Measurements from ENCODE around the gene CAMTA1.

DNA sequence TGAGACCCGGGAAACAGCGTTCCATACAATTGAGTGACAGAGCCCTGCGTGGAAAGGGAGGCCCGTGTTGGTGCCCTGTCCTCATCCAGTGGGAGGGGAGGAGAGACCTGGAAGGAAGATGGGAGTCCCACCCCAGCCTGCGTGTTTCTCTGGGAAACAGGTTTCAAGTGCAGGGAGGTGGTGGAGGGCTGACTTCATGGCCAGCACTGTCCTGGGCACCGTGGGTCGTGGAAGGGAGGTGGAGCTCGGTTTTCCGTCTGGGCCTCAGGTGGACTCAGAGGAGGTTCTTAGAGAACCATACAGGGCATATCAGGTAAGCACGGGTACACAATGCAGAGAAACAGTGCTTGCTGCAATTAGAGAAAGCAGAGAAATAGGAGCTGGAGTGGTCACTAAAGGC lies 222.6 kb downstream of the CAMTA1 start:
- TF ChIP-seq ZC3H10 (CRISPR knock-in tag; IDR thresholded peaks at IDR 0.05) (no peak), RARB (CRISPR knock-in tag; IDR thresholded peaks at IDR 0.05) (no peak), ZFP3 (CRISPR knock-in tag; IDR thresholded peaks at IDR 0.05) (no peak), ZNF8 (CRISPR knock-in tag; IDR thresholded peaks at IDR 0.05) (no peak), BACH2 (CRISPR knock-in tag; IDR thresholded peaks at IDR 0.05; ENCODE audit: borderline replicate concordance) (no peak), ESRRG (CRISPR knock-in tag; IDR thresholded peaks at IDR 0.05) (no peak), CSDC2 (CRISPR knock-in tag; IDR thresholded peaks at IDR 0.05) (no peak), ZFP30 (CRISPR knock-in tag; IDR thresholded peaks at IDR 0.05) (no peak), ZNF70 (CRISPR knock-in tag; IDR thresholded peaks at IDR 0.05) (no peak)
- TF ChIP-seq, protein P1, sequence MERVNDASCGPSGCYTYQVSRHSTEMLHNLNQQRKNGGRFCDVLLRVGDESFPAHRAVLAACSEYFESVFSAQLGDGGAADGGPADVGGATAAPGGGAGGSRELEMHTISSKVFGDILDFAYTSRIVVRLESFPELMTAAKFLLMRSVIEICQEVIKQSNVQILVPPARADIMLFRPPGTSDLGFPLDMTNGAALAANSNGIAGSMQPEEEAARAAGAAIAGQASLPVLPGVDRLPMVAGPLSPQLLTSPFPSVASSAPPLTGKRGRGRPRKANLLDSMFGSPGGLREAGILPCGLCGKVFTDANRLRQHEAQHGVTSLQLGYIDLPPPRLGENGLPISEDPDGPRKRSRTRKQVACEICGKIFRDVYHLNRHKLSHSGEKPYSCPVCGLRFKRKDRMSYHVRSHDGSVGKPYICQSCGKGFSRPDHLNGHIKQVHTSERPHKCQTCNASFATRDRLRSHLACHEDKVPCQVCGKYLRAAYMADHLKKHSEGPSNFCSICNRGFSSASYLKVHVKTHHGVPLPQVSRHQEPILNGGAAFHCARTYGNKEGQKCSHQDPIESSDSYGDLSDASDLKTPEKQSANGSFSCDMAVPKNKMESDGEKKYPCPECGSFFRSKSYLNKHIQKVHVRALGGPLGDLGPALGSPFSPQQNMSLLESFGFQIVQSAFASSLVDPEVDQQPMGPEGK (CRISPR knock-in tag; IDR thresholded peaks at IDR 0.05; ENCODE audit: borderline replicate concordance) = no peak
- TF ChIP-seq, protein P2, sequence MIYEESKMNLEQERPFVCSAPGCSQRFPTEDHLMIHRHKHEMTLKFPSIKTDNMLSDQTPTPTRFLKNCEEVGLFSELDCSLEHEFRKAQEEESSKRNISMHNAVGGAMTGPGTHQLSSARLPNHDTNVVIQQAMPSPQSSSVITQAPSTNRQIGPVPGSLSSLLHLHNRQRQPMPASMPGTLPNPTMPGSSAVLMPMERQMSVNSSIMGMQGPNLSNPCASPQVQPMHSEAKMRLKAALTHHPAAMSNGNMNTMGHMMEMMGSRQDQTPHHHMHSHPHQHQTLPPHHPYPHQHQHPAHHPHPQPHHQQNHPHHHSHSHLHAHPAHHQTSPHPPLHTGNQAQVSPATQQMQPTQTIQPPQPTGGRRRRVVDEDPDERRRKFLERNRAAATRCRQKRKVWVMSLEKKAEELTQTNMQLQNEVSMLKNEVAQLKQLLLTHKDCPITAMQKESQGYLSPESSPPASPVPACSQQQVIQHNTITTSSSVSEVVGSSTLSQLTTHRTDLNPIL (CRISPR knock-in tag; IDR thresholded peaks at IDR 0.05; ENCODE audit: low read depth) = no peak
